ENCODE data around the gene PSMD5.

- TF ChIP-seq CTCF (IDR thresholded peaks at IDR 0.05) (no peak), POLR2A (IDR thresholded peaks at IDR 0.05) (no peak)
Measured at GRCh38 chr9:120875954-120876841, 33.5 kb upstream of the PSMD5 start.

Measured in testis (tissue), 2 donors.